CD4-positive, alpha-beta T cell treated with Interleukin-17A for 4 hours (primary cell): Measurements from ENCODE around the gene FOXE1.
A peak's percentile ranks its signal among the peaks of the same experiment; 100 is the strongest.

Experiments
- DNase-seq: peaks from one replicate; pipeline ENCODE4 v3.0.0-alpha.2; 2020; ENCODE audit warnings: mixed read lengths

Gene FOXE1

GRCh38 chr9:97866848-97867247 is 13.8 kb downstream of the FOXE1 start:
- no peak for DNase-seq

DNA sequence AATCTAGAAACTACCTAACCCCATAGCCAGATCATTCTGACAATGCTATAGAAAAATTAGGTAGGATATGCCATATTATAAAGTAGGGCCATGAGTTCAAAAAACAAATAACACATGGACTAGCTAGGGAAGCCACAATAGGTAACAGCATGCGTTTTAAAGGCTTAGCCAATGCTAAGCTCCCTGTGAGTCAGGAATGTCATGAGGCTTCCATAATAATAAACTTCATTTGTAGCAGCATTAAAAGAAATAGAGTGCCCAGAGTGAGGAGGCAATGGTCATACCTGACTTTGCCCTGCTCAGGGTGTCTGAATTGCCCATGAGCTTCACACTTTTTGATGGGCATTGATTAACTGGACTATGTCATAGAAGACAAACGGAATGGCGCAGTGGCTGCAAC is 15.8 kb downstream of the FOXE1 start:
- no peak for DNase-seq

- no peak for DNase-seq
Observed at GRCh38 chr9:97873425-97873824, 20.4 kb downstream of the FOXE1 start.

- DNase-seq: no peak
Observed at GRCh38 chr9:97873882-97874281, 20.9 kb downstream of the FOXE1 start.

- DNase-seq: no peak
Observed at GRCh38 chr9:97874624-97875023, 21.6 kb downstream of the FOXE1 start.

DNA sequence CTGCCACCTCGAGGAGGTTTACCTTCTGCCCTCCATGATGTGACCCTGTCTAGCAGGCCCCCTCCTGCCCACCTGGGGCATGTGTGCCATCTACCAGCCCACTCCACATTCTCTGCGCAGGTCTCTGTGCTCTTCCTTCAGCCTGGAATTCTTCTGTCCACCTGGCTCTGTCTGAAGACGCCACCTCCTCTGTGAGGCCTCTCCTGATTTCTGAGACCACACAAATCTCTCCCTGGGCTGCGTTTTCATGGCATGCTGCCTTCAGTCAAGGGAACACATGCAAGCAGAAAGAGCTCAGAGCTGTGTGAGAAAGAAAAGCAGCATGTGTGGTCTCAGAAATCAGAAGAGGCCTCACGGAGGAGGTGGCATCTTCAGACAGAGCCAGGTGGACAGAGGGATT is 22.1 kb downstream of the FOXE1 start:
- DNase-seq: no peak

- DNase-seq: no peak
Observed at GRCh38 chr9:97876061-97876460, 23.0 kb downstream of the FOXE1 start.

- no peak for DNase-seq
Observed at GRCh38 chr9:97880336-97880735, 27.3 kb downstream of the FOXE1 start.

DNA sequence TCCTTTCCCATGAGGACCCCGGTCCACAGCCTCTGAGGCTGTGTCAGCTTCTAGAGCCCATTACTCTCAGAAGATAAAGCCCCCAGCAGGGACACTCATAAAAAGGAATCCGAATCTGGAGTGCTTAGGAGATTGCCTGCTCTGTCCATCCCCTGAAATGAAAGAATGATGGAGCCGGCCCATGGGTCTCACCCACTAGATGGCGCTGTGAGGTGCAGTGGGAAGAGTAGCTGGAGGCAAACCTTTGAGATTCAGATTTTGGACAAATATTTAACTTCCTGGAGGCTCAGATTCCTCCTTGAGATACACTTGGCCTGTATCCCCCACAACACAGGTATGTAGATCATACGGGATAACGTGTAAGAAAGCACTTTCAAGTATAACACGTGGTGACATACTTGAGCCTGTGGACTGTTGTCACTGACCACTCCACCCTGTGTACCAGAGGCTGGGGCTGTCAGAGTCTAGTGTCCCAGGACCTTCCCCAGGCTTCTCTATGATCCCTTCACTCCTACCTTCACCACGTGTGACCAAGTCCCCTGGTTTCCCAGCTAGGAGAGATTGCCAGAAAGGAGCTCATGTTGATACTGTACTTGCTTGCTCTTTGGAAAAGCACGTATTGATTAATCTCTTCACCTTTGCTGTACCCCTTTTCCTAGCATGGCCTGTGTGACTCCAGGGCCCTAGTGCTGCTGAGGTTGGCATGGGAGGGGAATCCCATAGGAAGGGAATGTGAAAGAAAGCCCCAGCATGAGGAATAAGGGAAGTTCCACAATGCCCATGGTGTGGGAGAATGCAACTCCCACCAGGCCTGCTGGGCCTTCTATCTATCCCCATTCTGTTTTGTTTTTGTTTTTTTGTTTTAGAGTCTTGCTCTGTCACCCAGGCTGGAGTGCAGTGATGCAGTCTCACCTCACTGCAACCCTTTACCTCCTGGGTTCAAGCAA is 37.2 kb downstream of the FOXE1 start:
- peak; percentile 82 for DNase-seq

DNA sequence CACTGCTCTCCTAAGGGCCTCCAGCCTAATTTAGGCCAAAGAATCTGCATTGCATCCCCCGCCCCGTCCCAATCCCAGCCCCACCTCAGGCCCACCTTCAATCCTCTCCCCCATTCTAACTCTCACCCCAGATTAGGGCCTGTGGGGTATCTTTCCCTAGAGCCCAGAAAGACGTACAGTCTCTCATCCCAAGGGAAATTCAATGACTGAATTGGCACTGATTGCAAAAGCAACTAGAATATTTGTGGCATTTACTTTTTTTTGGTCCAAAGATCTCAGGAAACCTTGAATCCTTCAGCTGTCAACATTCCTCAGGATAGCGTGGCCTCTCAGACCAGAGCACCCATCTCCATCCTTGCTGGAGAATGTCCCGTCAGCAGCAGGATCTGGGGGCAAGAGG is 38.7 kb downstream of the FOXE1 start:
- no peak for DNase-seq

DNA sequence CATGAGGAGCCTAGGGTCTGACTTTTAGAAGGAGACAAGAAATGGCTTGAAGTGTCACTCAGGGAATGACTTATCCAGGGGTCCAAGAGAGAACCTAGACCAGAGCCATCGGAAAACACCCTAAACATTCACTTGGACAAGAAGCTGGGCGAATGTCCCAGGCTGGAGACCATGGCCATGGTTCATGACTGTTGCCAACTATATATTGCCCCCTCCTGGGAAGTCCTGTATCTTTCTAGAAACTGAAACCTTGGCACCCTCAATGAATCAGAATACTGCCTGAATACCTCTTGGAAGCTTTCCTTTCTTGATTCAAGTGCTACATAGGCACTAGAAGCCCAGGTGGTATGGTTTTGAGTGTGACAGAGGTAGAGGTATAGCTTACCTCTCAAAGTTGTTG is 39.4 kb downstream of the FOXE1 start:
- DNase-seq: no peak

GRCh38 chr9:97895211-97895610 is 42.2 kb downstream of the FOXE1 start:
- DNase-seq: no peak

DNA sequence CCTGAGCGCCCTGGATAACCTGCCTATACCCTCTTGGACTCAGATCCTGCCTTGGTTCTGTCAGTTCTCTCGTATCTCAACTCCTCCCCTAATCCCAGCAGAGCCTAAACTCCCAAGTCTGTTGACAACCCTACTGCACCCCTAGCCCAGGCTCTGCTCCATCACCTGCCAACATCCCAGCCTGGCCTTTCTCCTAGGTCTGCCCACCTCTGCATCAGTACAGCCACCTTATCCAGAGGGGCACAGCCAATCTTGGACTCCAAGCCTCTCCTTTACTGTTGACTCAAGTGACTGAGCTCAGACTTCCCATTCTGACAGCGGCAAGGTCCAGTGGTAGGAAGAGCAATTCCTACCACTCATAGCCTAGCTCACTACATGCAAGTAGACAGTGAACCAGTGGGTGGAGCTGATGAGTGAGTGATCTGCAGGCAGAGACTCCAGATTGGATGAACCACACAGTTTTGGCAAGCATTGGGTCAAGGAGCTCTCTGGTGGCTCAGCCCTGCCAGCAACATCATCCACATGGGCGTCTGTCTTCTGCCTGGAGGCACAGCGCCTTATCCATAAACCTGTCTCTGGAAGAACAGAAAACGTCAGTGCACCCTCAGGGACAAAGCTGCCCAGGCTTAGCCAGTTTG is 42.8 kb downstream of the FOXE1 start:
- peak; percentile 27 for DNase-seq

GRCh38 chr9:97900103-97900737 is 47.2 kb downstream of the FOXE1 start:
- DNase-seq: no peak

GRCh38 chr9:97900738-97901565 is 47.9 kb downstream of the FOXE1 start:
- peak; percentile 53 for DNase-seq

- DNase-seq: peak; percentile 31
Observed at GRCh38 chr9:97903177-97903576, 50.2 kb downstream of the FOXE1 start.

GRCh38 chr9:97904725-97905124 is 51.7 kb downstream of the FOXE1 start:
- peak; percentile 78 for DNase-seq

DNA sequence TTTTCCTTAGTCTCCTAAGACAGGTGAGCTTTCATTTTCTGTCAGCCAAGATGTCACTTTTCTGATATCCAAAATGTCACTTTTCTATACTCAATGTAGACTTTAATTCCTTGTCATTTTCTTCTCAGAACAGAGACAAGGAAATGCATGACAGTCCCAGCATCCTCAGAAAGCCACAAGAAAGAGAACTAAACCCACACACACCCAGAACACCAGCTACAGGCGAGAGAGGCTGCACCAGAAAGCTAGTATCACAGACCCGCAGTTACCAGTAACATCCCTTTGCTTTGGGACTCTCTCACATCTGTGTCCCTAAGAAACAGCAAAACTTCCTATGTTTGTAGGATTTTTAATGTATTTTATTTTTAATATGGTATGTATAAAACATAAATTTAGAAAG is 52.2 kb downstream of the FOXE1 start:
- DNase-seq: peak; percentile 71
